Epithelial cell of esophagus (primary cell): ENCODE data around the gene SELENOM.

ENCODE experiments used
- DNase-seq: peaks from one replicate; pipeline ENCODE4 v3.0.0; 2010; ENCODE audit warnings: low read depth
- H3K4me3 ChIP-seq: 2 replicates; pipeline ENCODE4 v1.5.1; 2011; ENCODE audit warnings: mild to moderate bottlenecking, low read length, control low read depth
- TF ChIP-seq, protein P1 (sequence below): IDR thresholded peaks from 2 replicates; pipeline ENCODE4 v1.5.1; 2011; ENCODE audit warnings: low read depth, mild to moderate bottlenecking, low read length, control low read depth, inconsistent platforms; ENCODE audit not compliant: insufficient read depth; ENCODE audit errors: missing control alignments

SELENOM gene

DNA sequence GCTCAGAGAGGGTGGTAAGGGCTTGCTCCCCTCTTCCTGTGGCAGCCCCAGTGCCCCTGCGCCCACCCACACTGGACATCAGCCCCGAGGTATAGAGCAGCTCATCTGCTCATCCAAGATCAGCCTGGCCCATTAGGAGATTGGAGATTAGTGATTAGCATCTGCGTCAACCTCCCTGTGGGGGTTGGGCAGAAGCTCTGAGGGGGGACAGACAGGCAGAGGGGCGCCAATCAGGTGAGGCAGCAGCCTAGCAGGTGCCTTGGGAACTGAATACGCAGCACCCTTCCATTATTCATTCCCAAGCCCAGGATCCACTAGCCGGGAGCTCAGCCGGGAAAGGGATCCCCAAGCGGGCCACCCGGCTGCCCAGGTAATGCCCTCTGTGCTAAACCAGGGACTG lies 15.2 kb downstream of the SELENOM start:
- no peak overlapping the region for H3K4me3 ChIP-seq
- TF ChIP-seq, protein P1, sequence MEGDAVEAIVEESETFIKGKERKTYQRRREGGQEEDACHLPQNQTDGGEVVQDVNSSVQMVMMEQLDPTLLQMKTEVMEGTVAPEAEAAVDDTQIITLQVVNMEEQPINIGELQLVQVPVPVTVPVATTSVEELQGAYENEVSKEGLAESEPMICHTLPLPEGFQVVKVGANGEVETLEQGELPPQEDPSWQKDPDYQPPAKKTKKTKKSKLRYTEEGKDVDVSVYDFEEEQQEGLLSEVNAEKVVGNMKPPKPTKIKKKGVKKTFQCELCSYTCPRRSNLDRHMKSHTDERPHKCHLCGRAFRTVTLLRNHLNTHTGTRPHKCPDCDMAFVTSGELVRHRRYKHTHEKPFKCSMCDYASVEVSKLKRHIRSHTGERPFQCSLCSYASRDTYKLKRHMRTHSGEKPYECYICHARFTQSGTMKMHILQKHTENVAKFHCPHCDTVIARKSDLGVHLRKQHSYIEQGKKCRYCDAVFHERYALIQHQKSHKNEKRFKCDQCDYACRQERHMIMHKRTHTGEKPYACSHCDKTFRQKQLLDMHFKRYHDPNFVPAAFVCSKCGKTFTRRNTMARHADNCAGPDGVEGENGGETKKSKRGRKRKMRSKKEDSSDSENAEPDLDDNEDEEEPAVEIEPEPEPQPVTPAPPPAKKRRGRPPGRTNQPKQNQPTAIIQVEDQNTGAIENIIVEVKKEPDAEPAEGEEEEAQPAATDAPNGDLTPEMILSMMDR = no peak
- no peak for DNase-seq

DNA sequence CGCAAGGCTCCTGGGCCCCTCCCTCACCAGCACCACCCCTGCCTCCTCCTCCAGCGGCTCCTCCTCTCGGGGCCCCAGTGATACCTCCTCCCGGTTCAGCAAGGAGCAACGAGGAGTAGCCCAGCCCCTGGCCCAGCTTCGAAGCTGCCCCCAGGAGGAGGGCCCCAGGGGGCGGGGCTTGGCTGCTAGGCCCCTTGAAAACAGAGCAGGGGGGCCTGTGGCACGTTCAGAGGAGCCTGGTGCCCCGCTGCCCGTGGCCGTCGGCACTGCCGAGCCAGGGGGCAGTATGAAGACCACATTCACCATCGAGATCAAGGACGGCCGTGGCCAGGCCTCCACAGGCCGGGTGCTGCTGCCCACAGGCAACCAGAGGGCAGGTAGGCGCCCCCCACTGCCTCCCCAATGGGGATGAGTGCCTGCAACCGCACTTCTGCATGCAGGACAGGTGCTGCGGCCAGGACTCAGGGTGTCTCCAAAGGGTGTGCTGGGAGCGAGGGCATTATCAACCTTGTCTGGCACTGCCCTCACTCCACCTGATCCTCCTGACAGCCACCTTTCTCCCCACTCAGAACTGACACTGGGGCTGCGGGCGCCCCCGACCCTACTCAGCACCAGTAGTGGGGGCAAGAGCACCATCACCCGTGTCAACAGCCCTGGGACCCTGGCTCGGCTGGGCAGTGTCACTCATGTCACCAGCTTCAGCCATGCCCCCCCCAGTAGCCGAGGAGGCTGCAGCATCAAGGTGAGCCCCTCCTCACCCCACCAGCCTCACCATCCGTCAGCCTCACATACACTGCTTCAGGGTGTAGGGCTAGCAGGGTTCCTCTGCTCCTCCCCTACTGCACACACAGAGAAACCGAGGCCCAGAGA lies 16.0 kb downstream of the SELENOM start:
- TF ChIP-seq, protein P1 = no peak
- no peak for DNase-seq
- H3K4me3 ChIP-seq = no peak overlapping the region

DNA sequence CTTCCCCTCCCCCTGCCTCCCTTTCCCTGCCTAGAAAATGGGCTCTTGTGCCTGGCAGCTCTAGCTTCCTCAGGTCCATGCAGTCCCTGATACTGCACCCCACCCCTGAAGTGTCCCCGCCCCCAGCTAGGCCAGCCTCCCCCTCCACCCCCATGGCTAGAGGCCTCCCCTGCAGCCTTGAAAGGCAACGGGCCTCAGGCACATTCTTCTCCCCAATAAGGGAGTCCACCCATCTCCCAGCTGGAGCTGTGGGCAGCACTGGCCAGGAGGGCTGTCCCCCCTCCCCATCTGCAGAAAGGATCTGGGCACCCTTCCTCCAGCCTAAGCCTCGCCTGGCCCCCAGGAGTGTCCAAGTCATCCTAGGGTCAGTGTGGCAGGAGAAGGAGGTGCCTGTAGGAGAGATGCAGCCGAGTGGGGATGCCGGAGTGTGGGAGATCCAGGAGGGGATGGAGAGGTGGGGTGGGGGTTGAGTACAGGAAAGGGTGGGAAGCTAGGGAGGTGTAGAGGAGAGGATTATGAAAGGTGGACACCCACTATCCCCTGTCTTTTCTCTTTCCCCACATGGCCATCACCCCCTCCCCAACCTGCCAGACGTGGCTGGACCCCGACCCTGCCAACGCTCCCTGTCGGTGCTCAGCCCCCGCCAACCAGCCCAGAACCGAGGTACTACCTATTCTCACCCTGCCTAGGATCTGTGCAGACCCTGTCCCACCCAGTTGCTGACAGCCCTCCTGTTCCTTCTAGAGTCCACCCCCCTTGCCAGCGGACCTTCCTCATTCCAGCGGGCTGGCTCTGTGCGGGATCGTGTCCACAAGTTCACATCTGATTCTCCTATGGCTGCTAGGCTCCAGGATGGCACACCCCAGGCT lies 16.9 kb downstream of the SELENOM start:
- H3K4me3 ChIP-seq = no peak overlapping the region
- DNase-seq = no peak
- TF ChIP-seq, protein P1 = no peak

DNA sequence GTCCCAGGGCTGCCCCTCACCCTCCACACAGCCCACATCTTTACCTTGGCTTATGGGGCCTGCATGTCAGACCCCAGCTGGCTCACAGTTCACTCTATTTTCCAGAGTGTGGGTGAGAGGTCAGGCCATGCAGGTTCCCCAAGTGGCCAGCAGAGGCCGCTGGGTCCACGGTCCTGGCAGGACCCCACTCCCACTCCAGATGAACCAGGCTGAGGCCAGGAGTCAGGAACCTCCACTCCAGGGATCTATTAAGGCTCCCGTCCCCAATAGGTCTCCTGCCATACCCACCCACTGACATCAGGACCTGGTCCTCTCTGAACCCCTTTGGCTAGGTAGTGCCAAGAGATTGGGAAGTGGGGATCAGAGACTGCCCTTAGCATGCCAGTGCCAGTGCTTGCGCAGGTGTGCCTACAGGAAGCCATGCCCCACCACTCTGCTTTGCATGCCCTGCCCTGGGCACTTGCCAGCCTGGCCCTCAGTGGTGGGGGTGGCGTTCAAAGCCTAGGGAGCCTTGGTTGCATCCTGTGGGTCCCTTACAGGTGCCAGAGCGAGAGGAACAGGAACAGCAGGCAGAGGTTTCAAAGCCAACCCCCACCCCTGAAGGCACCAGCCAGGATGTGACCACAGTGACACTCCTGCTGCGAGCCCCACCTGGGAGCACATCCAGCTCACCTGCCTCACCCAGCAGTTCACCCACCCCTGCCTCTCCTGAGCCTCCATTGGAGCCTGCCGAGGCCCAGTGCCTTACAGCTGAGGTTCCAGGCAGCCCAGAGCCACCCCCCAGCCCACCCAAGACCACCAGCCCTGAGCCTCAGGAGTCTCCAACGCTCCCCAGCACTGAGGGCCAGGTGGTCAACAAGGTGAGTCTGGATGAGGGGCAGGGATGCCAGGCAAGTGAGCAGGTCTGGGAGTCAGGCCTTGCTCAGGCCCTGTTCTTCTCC lies 17.9 kb downstream of the SELENOM start:
- H3K4me3 ChIP-seq = no peak overlapping the region
- TF ChIP-seq, protein P1 = peak; percentile 75
- no peak for DNase-seq

DNA sequence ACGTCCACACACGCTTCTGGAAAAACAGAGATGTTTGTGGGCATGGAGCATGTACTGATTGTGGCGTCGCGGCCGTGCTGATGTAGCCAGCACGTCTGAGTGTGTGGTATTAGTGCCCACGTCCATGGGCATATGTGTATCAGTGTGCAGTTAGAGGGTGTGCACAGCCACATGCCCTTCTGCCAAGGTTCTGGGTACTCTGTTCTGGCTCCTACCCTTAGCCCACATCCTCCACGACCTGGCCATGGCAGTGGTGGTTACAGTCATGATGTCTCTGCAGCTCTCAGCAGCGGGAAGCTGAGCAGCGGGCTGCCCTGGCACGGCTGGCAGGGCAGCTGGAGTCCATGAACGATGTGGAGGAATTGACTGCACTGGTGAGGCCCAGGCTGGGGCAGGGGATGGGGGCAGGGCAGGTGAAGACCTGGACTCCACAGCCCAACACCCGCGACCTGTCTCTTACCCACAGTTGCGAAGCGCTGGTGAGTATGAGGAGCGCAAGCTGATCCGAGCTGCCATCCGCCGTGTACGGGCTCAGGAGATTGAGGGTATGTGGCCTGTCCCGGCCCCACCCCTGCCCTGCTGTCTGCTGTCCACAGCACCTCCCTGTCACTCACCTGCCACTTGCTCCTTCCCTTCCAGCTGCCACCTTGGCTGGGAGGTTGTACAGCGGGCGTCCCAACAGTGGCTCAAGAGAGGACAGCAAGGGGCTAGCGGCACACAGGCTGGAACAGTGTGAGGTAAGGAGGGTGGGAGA lies 19.0 kb downstream of the SELENOM start:
- DNase-seq = no peak
- TF ChIP-seq, protein P1 = no peak
- H3K4me3 ChIP-seq = no peak overlapping the region
